ENCODE data around the gene CARNS1. TPM values are rescaled to one million over a fixed set of nuclear protein-coding genes. Genes with fewer than 3 reads are reported as not detected.
A peak's percentile ranks its signal among the peaks of the same experiment; 100 is the strongest.

The CARNS1 gene
- total and polyA plus RNA-seq, 2 of the 8 experiments (the other 6 are each of a cell fraction or from before 2014, with no cell fraction given): 0.82 to 1.1 TPM

DNA sequence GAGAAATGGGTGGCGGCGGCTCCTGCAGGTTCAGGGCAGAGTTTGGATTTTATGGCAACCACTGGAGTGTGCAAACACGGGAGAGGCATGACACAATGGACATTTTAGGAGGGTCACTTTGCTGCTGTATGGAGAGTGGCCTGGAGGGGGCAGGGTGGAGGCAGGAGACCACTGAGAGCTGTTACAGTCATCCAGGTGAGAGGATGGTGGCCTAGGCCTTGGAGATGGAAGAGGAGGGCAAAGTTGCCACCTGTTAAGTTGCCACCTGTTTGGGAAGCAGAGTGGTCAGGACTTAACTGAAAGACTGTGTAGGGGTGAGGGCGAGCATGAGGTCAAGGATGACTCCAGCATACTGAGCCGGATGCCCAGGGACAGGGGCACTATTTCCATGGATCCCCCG is 26.0 kb upstream of the CARNS1 start:
- Histone ChIP-seq H2BK5ac (ENCODE audit: low read depth, low read length) (no peak overlapping the region), H3K14ac (ENCODE audit: insufficient read length) (no peak overlapping the region), H4K8ac (ENCODE audit: extremely low read depth, insufficient read depth, low read length) (no peak overlapping the region), H3K23ac (ENCODE audit: insufficient read length) (no peak overlapping the region), H2BK12ac (ENCODE audit: low read depth, low read length) (no peak overlapping the region), H3K4me2 (ENCODE audit: insufficient read depth in 1 of 2, low read depth in 2 of 2, low read length in 2 of 2) (no peak overlapping the region), H3K4ac (replicated peaks; ENCODE audit: insufficient read length, low read depth, low read length) (no peak overlapping the region), H3K23me2 (ENCODE audit: low read depth, low read length) (peaks cover 13% of the 10 kb centered on the region), H4K20me1 (replicated peaks in 1 of 2; ENCODE audit: control insufficient read depth in 1 of 2, insufficient read depth in 2 of 2, low read length in 2 of 2) (peaks cover 0 to 2% of the 10 kb centered on the region in 2 experiments), H4K5ac (ENCODE audit: insufficient read length, low read depth, low read length) (no peak overlapping the region), H2BK15ac (ENCODE audit: low read length) (peak overlapping the region; percentile 75; the same call in 1 of the 2 replicates), H3K9me3 (ENCODE audit: insufficient read depth in 2 of 2, low read depth in 1 of 2, low read length in 1 of 2) (no peaks in the 10 kb centered on the region), H3K79me1 (ENCODE audit: low read depth, low read length) (0 out of 2 replicates have a peak, but pooled peaks cover 2% of the 10 kb centered on the region), H3K18ac (ENCODE audit: extremely low read depth, low read length) (no peak overlapping the region), H3K9ac (replicated peaks in 1 of 4; ENCODE audit: extremely low read depth in 1 of 4, low read depth in 3 of 4, low read length in 3 of 4) (no peak overlapping the region), H3K4me1 (replicated peaks in 1 of 4; ENCODE audit: control insufficient read depth in 3 of 4, insufficient read depth in 4 of 4, low read length in 3 of 4) (peaks cover 0 to 9% (median 7%) of the 10 kb centered on the region in 4 experiments; a peak in 4 of 7 replicates), H2AFZ (ENCODE audit: low read length) (no peak overlapping the region), H2BK20ac (ENCODE audit: low read length) (no peak overlapping the region), H3K27ac (ENCODE audit: low read depth, low read length) (no peak overlapping the region), H3K4me3 (ENCODE audit: extremely low read depth in 1 of 4, insufficient read depth in 2 of 4, low read depth in 3 of 4, low read length in 4 of 4) (no peak overlapping the region), H3K79me2 (ENCODE audit: control insufficient read depth in 1 of 2, insufficient read depth in 2 of 2, low read length in 2 of 2) (no peaks in the 10 kb centered on the region), H3K56ac (replicated peaks; ENCODE audit: insufficient read length, low read depth, low read length) (no peak overlapping the region), H2AK5ac (ENCODE audit: low read depth, low read length) (peak overlapping the region; percentile 43; the same call in 1 of the 2 replicates), H3K27me3 (replicated peaks in 1 of 4; ENCODE audit: control insufficient read depth in 3 of 4, extremely low read depth in 1 of 4, insufficient read depth in 3 of 4, low read length in 3 of 4) (peaks cover 0 to 8% (median 3%) of the 10 kb centered on the region in 4 experiments; a peak in 3 of 7 replicates), H3K36me3 (ENCODE audit: control insufficient read depth in 2 of 4, insufficient read depth in 4 of 4, low read length in 3 of 4) (peaks cover 0 to 4% (median 0%) of the 10 kb centered on the region in 4 experiments; a peak in 1 of 8 replicates), H4K91ac (replicated peaks; ENCODE audit: insufficient read length, low read length) (no peak overlapping the region), H2BK120ac (replicated peaks; ENCODE audit: low read depth, low read length) (no peak overlapping the region)
- FAIRE-seq: peak; percentile 58
- 65% methylated on average over 6 of the region's 6 CpGs; no CpG with 5 or more reads in 1 of the 2 experiments for WGBS, 2 experiments (ENCODE audit: extremely low coverage in 1 of 2, insufficient coverage in 1 of 2, insufficient read length in 1 of 2, insufficient replicate concordance in 2 of 2, low coverage in 1 of 2, low lambda C conversion rate in 2 of 2, missing lambda C conversion rate in 1 of 2)
- TF ChIP-seq RAD21 (IDR thresholded peaks at IDR 0.05 in 1 of 2, conservative IDR thresholded peaks at IDR 0.05 in 1 of 2; ENCODE audit: low read depth in 2 of 2, low read length in 2 of 2): peak; percentile 64 to 75
- no peak for TF ChIP-seq SAP30 (IDR thresholded peaks at IDR 0.05; ENCODE audit: insufficient read depth, insufficient replicate concordance, low read length)
- TF ChIP-seq YY1 (IDR thresholded peaks at IDR 0.05; ENCODE audit: low read depth, low read length): peak; percentile 35; the same call in 1 of the 2 replicates
- 0 out of 2 replicates have a peak, but pooled peaks have one; percentile 41 for TF ChIP-seq CREB1 (IDR thresholded peaks at IDR 0.05)
- TF ChIP-seq, protein P1, sequence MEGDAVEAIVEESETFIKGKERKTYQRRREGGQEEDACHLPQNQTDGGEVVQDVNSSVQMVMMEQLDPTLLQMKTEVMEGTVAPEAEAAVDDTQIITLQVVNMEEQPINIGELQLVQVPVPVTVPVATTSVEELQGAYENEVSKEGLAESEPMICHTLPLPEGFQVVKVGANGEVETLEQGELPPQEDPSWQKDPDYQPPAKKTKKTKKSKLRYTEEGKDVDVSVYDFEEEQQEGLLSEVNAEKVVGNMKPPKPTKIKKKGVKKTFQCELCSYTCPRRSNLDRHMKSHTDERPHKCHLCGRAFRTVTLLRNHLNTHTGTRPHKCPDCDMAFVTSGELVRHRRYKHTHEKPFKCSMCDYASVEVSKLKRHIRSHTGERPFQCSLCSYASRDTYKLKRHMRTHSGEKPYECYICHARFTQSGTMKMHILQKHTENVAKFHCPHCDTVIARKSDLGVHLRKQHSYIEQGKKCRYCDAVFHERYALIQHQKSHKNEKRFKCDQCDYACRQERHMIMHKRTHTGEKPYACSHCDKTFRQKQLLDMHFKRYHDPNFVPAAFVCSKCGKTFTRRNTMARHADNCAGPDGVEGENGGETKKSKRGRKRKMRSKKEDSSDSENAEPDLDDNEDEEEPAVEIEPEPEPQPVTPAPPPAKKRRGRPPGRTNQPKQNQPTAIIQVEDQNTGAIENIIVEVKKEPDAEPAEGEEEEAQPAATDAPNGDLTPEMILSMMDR (IDR thresholded peaks at IDR 0.05; ENCODE audit: control extremely low read depth in 1 of 3, insufficient read depth in 1 of 3, low read depth in 1 of 3, low read length in 3 of 3): peak; percentile 81 to 90 (median 84)
- no peak for TF ChIP-seq ZNF274 (IDR thresholded peaks at IDR 0.05; ENCODE audit: borderline replicate concordance, extremely low read depth, low read length)
- ChIA-PET POLR2A (ENCODE audit: partially characterized antibody) (interaction anchor here (0.7 to 1.1 kb wide), 3 partner anchors 22 to 189 kb away, joined by 3 read pairs; no protein-coding TSS in a partner anchor), CTCF (ENCODE audit: partially characterized antibody) (interaction anchor here (0.6 to 34.8 kb wide), 12 partner anchors 8 to 110 kb away, joined by 3 to 1305 read pairs (median 6); partner anchors contain the start of genes CLCF1, POLD4 and PPP1CA)
- DNase-seq (ENCODE audit: low read depth in 1 of 2, low spot score in 2 of 2): peak in 1 of 2 experiments; percentile 92
